Measurements from ENCODE around the gene SIL1. TPM values are rescaled to one million over a fixed set of nuclear protein-coding genes. Genes with fewer than 3 reads are reported as not detected.
"Not testable (repeated sequence)": the region's sequence is repeated elsewhere in the genome, so short reads cannot be mapped to it uniquely, and the experiment has no call there.

The SIL1 gene
- total RNA-seq, 1 donor from 2014 or later = 16.0 TPM

GRCh38 chr5:139062910-139063663 lies 135.1 kb downstream of the SIL1 start:
- Mint-ChIP-seq H3K9me3 (no peaks in the 10 kb centered on the region), H3K4me3 (no peak overlapping the region), H3K36me3 (ENCODE audit: low read depth) (no peaks in the 10 kb centered on the region), H3K27me3 (ENCODE audit: low read depth) (no peaks in the 10 kb centered on the region), H3K27ac (ENCODE audit: unreplicated experiment) (peak overlapping the region; percentile 6), H3K4me1 (peaks cover 21% of the 10 kb centered on the region)
- no peak for TF ChIP-seq CTCF (conservative IDR thresholded peaks at IDR 0.05)
- no peak for DNase-seq (ENCODE audit: low read depth, low spot score)

GRCh38 chr5:139061856-139062255 lies 136.3 kb downstream of the SIL1 start:
- Mint-ChIP-seq H3K36me3 (ENCODE audit: low read depth) (no peaks in the 10 kb centered on the region), H3K9me3 (no peaks in the 10 kb centered on the region), H3K4me3 (no peak overlapping the region), H3K27me3 (ENCODE audit: low read depth) (no peaks in the 10 kb centered on the region), H3K27ac (ENCODE audit: unreplicated experiment) (peak overlapping the region; percentile 76), H3K4me1 (peaks cover 21% of the 10 kb centered on the region)
- no peak for TF ChIP-seq CTCF (conservative IDR thresholded peaks at IDR 0.05)
- peak; percentile 9 for DNase-seq (ENCODE audit: low read depth, low spot score)

- Mint-ChIP-seq H3K4me1 (peaks cover 21% of the 10 kb centered on the region), H3K36me3 (ENCODE audit: low read depth) (no peaks in the 10 kb centered on the region), H3K27me3 (ENCODE audit: low read depth) (no peaks in the 10 kb centered on the region), H3K9me3 (no peaks in the 10 kb centered on the region), H3K27ac (ENCODE audit: unreplicated experiment) (peak overlapping the region; percentile 76), H3K4me3 (no peak overlapping the region)
- no peak for TF ChIP-seq CTCF (conservative IDR thresholded peaks at IDR 0.05)
- DNase-seq (ENCODE audit: low read depth, low spot score) = no peak
Measured at GRCh38 chr5:139061274-139061673, 136.9 kb downstream of the SIL1 start.

GRCh38 chr5:139058121-139058520 lies 140.0 kb downstream of the SIL1 start:
- Mint-ChIP-seq H3K36me3 (ENCODE audit: low read depth) (no peaks in the 10 kb centered on the region), H3K27ac (ENCODE audit: unreplicated experiment) (no peak overlapping the region), H3K4me1 (peaks cover 21% of the 10 kb centered on the region), H3K4me3 (no peak overlapping the region), H3K9me3 (no peaks in the 10 kb centered on the region), H3K27me3 (ENCODE audit: low read depth) (no peaks in the 10 kb centered on the region)
- no peak for TF ChIP-seq CTCF (conservative IDR thresholded peaks at IDR 0.05)
- DNase-seq (ENCODE audit: low read depth, low spot score) = no peak

- H3K4me1 Mint-ChIP-seq = peaks cover 15% of the 10 kb centered on the region
- not testable (repeated sequence) for DNase-seq (ENCODE audit: low read depth, low spot score); H3K9me3 Mint-ChIP-seq; H3K4me3 Mint-ChIP-seq; H3K27ac Mint-ChIP-seq (ENCODE audit: unreplicated experiment); H3K27me3 Mint-ChIP-seq (ENCODE audit: low read depth); H3K36me3 Mint-ChIP-seq (ENCODE audit: low read depth)
Measured at GRCh38 chr5:139057045-139057939, 140.9 kb downstream of the SIL1 start.

GRCh38 chr5:139052975-139053374 lies 145.2 kb downstream of the SIL1 start:
- no peaks in the 10 kb centered on the region for H3K27me3 Mint-ChIP-seq (ENCODE audit: low read depth)
- peak overlapping the region; percentile 43 for H3K27ac Mint-ChIP-seq (ENCODE audit: unreplicated experiment)
- H3K4me3 Mint-ChIP-seq = no peak overlapping the region
- no peak for DNase-seq (ENCODE audit: low read depth, low spot score)
- no peaks in the 10 kb centered on the region for H3K36me3 Mint-ChIP-seq (ENCODE audit: low read depth)
- H3K4me1 Mint-ChIP-seq = no peaks in the 10 kb centered on the region
- H3K9me3 Mint-ChIP-seq = no peaks in the 10 kb centered on the region
- TF ChIP-seq CTCF (conservative IDR thresholded peaks at IDR 0.05) = no peak

Measured in neural crest cell (in vitro differentiated cells).